GM21786 (cell line): ENCODE data around the gene DPF3.

Source experiments
- ATAC-seq: cut with Tn5 transposase; IDR thresholded peaks from one replicate; pipeline ENCODE4 v1.9.1; 2021; ENCODE audit not compliant: unreplicated experiment

The DPF3 gene

GRCh38 chr14:72801381-72801812, 92.5 kb downstream of the DPF3 start:
- no peak for ATAC-seq

GRCh38 chr14:72800848-72801370, 93.0 kb downstream of the DPF3 start:
- no peak for ATAC-seq

GRCh38 chr14:72800296-72800695, 93.6 kb downstream of the DPF3 start:
- no peak for ATAC-seq

DNA sequence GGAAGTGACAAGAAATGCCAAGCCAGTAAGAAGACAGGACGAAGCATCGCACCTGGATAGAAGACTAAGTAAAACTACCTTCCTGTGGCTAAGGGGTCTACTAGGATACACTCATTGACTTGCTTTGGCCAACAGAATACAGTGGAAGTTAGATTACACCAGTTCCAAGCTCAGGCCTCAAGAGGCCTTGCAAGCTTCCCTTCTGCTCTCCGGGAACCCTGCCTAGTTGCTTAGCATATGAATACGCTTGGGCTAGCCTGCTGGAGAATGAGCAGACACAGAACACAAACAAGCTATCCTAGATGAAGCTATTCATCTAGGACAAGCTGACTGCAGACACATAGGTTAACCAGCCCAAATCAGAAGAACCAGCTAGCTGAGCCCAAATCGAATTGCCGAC, 97.0 kb downstream of the DPF3 start:
- ATAC-seq = no peak

GRCh38 chr14:72793156-72793939, 100.6 kb downstream of the DPF3 start:
- ATAC-seq = no peak

DNA sequence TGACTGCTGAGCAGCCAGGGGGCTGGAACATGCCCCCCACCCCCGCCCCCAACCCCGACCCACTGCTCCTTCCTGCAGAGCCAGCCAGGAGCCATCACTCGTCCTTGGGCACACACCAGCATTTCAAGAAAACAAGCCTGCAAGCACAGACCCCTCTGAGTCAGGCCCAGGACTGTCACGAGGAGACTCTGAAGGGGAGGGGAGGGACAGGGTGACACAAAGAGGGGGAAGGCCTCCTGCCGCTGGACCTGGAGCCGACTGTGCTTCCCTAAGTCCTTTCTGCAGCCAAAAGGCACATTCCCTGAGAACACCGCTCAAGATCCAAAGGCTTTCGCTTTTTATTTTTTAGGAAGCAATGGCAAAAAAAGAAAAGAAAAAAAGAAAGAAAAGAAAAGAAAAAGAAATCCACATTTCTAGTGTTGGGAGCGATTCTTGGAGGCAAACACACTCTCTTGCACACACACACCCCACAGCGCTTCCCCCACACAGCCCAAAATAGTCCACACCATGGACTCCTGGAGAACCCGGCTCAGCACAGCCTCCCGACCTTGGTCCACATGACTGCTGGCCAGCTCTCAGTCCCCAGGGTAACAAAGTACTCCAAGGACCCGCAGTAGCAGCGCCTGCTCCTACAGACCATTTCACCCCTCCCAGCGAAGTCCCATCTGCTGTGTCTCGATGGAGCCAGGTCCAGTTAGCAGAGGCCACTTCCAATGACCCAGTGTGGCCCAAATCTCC, 101.7 kb downstream of the DPF3 start:
- no peak for ATAC-seq

GRCh38 chr14:72790887-72791566, 102.9 kb downstream of the DPF3 start:
- no peak for ATAC-seq

DNA sequence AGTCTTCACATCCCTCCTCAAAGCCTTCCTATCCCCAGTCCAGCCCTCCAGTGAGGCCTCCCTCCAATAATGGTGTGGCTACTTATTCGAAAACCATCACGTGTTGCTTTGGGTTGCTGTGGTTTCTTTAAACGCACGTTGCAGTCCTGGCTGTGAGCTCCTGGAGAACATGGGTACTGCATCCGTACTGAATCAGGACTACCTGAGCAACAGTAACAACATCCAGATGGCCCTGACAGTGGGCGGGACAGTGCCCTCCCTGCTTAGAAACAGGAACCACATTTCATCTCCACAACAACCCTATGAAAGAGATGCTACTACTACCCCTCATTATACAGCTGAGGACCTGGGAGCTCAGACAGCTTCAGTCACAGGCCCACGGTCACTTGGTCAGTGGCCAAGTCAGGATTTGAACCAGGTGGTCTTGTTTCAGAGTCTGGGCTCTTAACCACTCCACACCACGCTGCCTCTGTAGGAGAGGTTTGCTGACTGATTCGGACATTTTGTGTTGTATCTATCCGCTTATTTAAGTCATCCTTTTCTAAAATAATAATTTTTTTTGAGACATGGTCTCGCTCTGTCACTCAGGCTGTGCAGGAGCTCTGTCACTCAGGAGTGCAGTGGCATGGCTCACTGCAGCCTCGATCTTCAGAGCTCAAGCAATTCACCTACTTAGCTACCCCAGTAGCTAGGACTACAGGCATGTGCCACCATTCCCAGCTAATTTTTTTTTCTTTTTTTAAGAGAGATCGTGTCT, 104.8 kb downstream of the DPF3 start:
- ATAC-seq = no peak

GRCh38 chr14:72788255-72788654, 105.6 kb downstream of the DPF3 start:
- no peak for ATAC-seq

GRCh38 chr14:72787841-72788240, 106.1 kb downstream of the DPF3 start:
- ATAC-seq = no peak

DNA sequence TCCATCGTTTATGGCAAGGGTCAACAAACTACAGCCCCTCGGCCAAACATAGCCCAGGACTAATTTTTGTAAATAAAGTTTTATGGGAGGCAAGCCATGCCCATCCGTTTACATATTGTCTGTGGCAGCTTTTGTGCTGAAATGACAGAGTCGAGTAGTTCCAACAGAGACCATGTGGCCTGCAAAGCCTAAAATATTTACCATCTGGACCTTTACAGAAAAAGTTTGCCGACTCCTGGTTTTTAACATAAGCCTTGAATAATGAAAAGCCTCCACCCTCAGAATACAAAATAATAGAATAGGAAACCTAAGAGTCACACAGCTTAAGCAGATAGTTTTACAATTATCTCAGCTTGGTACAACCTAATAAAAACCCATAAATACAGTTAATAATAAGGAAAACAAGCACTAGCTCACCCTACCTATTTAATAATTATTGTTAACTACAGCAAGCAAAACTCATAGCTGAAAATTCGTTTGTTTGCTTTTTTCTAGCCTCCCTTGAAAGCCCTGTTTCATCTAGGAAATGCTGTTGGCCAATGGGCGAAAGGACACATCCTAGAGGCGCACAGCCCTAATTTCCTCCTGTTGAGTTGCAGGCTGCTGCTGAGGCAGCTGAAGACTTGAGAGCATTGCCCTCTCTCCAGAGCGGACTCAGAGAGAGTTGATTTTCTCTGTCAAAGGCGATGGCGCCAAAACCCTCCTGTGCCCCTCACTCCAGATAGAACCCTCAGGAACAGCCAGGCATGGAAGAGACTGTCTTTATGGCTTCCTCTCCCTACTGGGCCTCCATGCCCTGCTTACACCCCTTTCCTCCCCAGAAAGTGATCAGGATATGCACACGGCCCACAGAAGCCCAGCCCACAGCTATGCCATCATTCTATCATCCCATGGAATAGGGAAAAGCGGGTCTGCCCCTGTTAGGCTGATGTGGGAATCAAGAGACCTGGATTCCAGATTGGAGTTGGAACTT, 107.2 kb downstream of the DPF3 start:
- ATAC-seq = no peak

DNA sequence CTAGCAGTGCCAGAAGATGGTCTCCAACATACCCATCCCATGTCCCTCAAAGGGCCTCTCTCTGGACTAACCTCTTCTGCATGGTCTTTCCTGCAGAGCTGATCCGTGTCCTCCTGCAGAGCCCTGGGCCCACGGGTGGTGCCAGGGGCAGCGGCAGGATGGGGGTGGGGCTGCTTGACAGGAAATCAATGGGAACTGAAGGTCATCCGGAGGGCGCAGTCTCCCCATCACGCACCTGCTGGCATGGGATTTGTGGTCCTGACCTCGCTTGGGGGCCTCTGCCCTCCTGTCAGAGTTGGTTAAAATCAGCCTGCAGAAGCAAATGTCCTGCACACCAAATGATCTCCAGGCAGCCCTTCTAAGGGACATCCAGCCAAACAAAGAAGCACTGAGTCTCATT, 110.2 kb downstream of the DPF3 start:
- ATAC-seq = no peak

DNA sequence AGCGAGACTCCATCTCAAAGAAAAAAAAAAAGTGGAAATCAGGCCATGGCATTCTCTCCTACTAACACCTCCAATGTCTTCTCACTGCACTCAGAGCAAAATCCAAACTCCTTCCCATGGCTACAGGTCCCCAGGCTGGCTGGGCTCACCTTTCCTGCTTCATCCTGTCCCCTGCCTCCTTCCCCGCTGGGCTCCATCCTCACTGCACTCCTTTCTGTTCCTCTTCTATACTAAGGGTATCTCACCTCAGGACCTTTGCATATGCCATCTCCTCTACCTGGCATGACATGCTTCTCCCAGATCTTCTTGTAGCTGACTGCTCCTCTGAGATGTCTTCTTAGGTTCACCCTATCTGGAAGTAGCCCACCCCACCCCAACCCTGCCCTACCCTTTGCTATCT, 111.1 kb downstream of the DPF3 start:
- ATAC-seq = no peak

GRCh38 chr14:72781561-72782508, 112.1 kb downstream of the DPF3 start:
- ATAC-seq = no peak

DNA sequence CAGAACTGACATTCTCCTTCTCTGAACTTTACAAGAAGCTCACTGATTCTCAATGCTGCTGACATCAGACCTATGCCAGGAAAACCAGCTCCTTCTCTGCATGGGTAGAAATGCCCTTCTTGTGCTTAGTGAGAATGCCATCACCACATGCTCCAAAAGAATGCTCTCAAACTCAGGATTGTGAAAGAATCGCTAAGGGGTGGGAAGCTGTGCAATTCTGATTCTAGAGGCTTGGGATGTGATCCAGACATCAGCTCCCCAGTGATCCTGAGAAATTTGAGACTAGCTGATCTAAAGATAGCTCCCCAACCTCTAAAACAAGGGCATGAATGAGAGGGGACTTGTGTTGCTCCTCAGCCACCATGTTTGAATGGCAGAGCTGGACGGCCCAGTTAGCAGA, 113.2 kb downstream of the DPF3 start:
- ATAC-seq = no peak

GRCh38 chr14:72779679-72780078, 114.2 kb downstream of the DPF3 start:
- ATAC-seq = no peak

DNA sequence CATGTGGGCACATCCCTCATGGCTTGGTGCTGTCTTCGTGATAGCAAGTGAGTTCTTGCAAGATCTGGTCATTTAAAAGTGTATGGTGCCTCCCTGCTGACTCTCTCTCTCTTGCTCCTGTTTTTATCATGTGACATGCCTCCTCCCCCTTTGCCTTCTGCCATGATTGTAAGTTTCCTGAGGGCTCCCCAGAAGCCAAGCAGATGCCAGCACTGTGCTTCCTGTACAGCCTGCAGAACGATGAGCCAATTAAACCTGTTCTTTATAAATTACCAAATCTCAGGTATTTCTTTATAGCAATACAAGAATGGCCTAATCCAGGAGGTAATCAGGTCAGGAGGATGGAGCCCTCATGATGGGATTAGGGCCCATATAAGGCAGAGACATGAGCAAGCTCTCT, 116.3 kb downstream of the DPF3 start:
- no peak for ATAC-seq

- ATAC-seq = no peak
Observed at GRCh38 chr14:72776701-72777261, 117.1 kb downstream of the DPF3 start.
